ENCODE measurements around the gene DUSP28.

DUSP28 gene, protein sequence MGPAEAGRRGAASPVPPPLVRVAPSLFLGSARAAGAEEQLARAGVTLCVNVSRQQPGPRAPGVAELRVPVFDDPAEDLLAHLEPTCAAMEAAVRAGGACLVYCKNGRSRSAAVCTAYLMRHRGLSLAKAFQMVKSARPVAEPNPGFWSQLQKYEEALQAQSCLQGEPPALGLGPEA

DNA sequence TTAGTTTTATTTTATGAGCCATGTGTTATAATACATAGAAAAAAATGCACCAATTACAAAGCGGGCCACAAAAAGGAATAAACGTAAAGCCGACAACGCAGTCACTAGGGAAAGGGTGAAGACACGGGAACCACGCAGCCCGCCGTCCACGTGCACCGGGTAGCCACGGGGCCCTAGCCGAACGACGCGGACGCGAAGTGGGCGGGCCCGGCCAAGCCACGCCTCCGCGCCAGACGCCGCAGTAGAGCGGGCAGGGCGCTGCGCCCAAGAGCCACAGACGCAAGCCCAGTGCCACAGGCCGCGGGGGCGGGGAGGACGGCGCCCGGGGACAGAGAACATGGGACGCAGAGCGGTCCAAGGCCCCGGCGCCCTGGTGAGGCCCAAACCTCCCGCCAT is at the start of gene DUSP28:
Gene DUSP28, plus strand, starts transcription at position 274 of the 396 bp plus-strand sequence. CDS start 328 bp downstream, outside the sequence.
- H3K27ac ChIP-seq = peak within 1 kb of the TSS; percentile 96
- TF ChIP-seq, protein P1, sequence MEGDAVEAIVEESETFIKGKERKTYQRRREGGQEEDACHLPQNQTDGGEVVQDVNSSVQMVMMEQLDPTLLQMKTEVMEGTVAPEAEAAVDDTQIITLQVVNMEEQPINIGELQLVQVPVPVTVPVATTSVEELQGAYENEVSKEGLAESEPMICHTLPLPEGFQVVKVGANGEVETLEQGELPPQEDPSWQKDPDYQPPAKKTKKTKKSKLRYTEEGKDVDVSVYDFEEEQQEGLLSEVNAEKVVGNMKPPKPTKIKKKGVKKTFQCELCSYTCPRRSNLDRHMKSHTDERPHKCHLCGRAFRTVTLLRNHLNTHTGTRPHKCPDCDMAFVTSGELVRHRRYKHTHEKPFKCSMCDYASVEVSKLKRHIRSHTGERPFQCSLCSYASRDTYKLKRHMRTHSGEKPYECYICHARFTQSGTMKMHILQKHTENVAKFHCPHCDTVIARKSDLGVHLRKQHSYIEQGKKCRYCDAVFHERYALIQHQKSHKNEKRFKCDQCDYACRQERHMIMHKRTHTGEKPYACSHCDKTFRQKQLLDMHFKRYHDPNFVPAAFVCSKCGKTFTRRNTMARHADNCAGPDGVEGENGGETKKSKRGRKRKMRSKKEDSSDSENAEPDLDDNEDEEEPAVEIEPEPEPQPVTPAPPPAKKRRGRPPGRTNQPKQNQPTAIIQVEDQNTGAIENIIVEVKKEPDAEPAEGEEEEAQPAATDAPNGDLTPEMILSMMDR (conservative IDR thresholded peaks at IDR 0.05) = no peak
- TF ChIP-seq ZFX (IDR thresholded peaks at IDR 0.05) = no peak

DNA sequence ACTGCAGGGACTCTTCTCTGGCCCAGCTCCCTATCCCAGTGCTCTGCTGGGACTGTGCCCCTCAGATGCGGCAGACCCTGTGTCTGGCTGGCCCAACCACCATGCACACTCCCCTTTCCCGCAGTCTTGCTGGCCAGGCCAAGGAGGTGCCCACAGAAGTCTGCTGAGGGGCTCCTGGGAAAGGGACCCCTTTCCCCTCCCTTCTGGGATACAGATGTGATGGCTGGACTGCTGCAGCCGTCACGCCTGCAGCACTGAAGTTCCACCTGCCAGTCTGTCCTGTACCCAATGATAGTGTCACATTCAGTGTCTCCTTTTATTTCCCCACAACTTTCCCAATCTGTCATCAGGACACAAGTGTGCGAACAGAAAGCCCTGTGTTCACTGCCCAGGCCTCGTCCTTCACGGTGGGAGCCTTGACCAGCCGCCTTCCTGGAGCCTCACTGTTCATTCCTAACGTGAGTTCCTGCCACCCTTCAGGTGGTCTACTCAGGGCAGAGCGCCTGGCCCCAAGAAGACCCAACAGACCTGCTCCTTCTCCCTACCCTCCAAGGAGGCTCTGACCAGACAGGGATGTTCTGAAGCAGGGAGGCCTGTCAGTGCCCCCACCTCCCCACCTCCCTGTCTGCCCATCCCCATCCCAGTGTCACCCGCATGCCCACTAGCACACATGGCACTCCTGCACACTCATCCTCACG is 49.5 kb upstream of the DUSP28 start:
- H3K27ac ChIP-seq = no peak overlapping the region
- TF ChIP-seq, protein P1 (conservative IDR thresholded peaks at IDR 0.05) = no peak
- TF ChIP-seq ZFX (IDR thresholded peaks at IDR 0.05) = no peak

DNA sequence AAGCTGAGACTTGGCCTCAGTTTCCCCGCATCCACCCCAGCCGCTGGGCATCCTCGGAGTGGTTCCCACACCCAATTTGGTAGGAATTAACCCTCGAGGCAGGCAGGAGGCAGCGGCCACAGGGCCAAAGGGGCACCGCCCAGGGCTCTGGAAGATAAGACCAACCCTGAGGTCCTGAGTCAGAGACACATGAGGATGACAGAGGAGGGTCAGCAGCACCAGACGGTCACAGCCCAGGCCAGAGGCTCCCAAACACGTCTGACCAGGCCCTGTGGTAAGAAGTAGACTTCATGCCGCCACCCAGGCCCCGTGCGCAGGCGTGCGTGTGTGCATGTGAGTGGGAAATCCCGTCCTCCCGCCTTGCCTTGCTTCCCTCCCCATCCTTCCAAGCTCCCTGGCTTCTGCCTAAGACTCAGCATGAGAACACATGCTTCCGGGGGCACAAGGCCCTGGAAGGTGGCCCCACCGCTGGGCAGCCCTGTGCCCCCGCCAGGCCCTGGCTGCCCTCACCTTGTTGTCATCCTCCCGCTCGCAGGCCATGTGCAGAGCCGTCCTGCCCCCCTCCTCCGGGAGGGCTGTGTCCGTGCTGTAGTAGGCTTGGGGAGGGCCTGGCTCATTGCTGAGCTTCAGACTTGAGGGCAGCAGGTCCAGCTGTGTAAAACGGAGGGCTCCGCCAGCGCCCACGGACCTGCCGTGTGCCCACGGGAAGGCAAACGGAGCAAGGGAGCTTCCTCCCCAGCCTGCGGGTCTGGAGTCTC is 48.6 kb upstream of the DUSP28 start:
- no peak overlapping the region for H3K27ac ChIP-seq
- TF ChIP-seq, protein P1 (conservative IDR thresholded peaks at IDR 0.05) = no peak
- TF ChIP-seq ZFX (IDR thresholded peaks at IDR 0.05) = no peak

DNA sequence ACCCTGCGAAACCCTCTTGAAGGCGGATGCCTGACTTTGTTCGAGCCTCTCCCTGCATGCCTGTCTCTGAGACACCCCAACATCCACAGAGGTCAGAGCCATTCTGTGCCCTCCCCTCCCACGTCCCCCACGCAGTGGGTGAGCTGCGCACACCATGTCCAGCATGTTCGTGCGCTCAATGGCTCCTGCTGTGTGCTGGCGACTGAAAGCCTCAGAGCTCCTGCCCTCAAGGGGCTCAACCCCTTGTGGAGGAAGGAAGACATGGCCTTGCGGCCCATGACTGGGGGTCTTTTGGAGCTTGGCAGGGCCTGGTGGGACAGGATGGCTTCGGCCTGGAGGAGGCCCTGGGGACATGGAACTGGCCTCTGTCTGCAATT is 48.1 kb upstream of the DUSP28 start:
- TF ChIP-seq, protein P1 (conservative IDR thresholded peaks at IDR 0.05) = no peak
- TF ChIP-seq ZFX (IDR thresholded peaks at IDR 0.05) = no peak
- H3K27ac ChIP-seq = no peak overlapping the region

DNA sequence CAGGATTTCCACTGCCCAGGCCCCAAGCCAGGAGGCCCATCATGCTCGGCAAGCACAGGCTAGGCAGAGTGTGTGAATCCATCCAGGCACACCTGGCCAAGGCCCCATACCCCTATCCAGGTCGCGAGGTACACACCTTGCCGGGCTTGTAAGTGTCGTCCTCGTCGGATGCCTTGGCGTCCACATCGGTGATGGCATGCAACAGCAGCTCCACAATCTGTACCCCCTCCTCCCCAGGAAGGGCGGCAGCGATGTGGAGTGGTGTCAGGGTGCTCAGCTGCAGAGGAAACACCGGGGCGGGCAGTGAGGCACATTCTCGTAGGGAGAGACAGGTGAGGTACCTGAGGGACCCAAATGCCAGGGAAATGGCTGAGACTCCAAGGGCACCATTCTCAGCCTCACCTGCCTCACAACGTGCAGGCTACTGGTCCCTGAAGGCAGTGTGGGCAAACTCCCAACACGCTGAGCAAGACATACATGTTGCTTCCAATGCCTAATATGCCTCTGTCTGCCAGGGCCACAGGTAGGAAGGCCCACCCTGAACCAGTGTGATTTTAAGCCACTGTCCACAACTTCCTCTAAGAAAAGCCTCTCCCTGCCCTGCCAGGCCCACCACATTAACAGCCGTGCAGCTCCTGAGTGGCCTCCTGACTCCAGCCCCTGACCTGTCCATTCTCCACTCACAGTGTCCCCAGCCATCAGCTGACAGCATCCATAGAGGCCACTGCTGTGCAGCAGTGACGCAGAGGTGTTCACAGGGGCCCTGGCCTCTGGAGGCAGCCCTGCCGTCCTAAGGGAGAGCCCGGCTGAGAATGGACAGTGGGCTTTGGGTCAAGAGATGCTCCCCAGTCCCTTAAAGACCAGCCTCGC is 47.3 kb upstream of the DUSP28 start:
- no peak overlapping the region for H3K27ac ChIP-seq

DNA sequence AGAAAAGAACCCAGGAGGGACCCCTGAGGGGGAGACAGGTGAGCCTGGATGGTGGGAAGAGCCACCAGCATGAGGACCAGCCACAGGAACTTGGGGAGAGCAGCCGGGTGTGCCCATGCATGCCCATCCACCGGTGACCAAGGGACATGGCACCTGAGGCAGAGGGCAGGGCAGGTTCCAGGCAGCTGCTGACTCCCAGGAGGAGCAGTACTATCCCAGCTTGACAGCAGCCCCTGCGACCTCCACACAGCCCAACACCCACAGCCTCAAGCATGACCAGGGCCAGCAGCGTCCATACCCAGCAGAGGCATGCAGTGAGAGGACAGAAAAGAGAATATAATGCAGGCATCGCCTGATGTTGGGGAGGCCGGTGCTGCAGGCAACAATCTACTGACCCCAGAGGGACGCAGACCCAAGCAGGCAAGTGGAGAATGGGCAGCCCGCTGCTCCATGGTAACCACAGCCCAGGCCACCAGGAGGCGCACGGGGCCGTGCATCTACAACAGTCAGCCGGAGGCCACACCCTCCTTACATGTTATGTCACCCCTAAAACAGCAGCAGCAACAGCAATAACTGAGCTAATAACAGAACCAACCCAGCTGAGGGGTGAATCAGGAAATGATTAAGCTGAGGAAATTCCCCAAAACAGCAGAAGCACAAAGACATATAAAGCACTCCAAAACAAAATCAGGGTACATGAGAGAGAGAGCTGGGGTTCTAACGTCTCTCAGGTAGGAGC is 46.4 kb upstream of the DUSP28 start:
- no peak overlapping the region for H3K27ac ChIP-seq
- no peak for TF ChIP-seq ZFX (IDR thresholded peaks at IDR 0.05)
- TF ChIP-seq, protein P1 (conservative IDR thresholded peaks at IDR 0.05) = peak; percentile 85

More for the DNA sequence above, 47.3 kb upstream of the DUSP28 start:
- no peak for TF ChIP-seq ZFX (IDR thresholded peaks at IDR 0.05)
- TF ChIP-seq, protein P1 (conservative IDR thresholded peaks at IDR 0.05) = no peak
